ENCODE results near the gene RASSF3. TPM values are rescaled to one million over a fixed set of nuclear protein-coding genes. Genes with fewer than 3 reads are reported as not detected.

RASSF3 gene
- total RNA-seq, 2 experiments from 2014 or later, result 118 to 127 TPM

DNA sequence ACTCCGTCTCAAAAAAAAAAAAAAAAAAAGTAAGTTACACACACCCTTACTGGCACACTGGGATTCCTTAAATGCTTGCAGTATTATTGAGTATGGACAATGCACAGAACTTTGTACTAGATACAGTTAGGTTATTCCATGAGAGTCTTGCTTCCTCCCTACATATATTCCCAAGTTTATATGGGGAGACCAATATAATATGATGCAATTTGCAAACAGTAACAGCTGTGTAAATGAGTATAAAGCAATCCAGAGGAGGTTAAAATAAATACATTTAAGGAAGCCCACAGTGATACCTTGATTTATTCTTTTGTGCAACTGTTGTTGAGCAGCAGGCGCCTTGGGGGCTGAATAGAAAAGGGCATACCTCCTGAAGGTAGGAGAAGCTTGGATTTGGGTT, 26.6 kb downstream of the RASSF3 start:
- Histone ChIP-seq H3K9me3 (ENCODE audit: control insufficient read depth in 1 of 2, insufficient read depth in 1 of 2, low read length in 2 of 2) (peaks cover 0 to 6% of the 10 kb centered on the region in 2 experiments), H3K4me1 (ENCODE audit: insufficient read depth, low read length) (peaks cover 62% of the 10 kb centered on the region), H3K27ac (ENCODE audit: low read depth in 1 of 2, low read length in 2 of 2) (no peak overlapping the region), H3K27me3 (ENCODE audit: control insufficient read depth in 1 of 2, insufficient read depth in 2 of 2, low read length in 2 of 2) (no peaks in the 10 kb centered on the region), H3K4me3 (ENCODE audit: low read length) (no peak overlapping the region), H3K36me3 (ENCODE audit: insufficient read depth, low read length) (peaks cover 29% of the 10 kb centered on the region)
- Mint-ChIP-seq H3K4me3 (peak overlapping the region; percentile 36), H3K27me3 (no peaks in the 10 kb centered on the region), H3K4me1 (ENCODE audit: low read depth) (peaks cover 78% of the 10 kb centered on the region), H3K9me3 (no peaks in the 10 kb centered on the region), H3K27ac (peak overlapping the region; percentile 77), H3K36me3 (ENCODE audit: low read depth) (peaks cover 66% of the 10 kb centered on the region)
- DNase-seq (no peak), ATAC-seq (ENCODE audit: poor library complexity) (no peak)
- ChIA-PET POLR2A (no interaction called here), CTCF (interaction anchor here (0.6 to 1.0 kb wide), 2 partner anchors 11 to 14 kb away, joined by 3 to 5 read pairs; no protein-coding TSS in a partner anchor)
- intact Hi-C loops (cut with DNase I, micrococcal nuclease), result no loop called here
- TF ChIP-seq, protein P1, sequence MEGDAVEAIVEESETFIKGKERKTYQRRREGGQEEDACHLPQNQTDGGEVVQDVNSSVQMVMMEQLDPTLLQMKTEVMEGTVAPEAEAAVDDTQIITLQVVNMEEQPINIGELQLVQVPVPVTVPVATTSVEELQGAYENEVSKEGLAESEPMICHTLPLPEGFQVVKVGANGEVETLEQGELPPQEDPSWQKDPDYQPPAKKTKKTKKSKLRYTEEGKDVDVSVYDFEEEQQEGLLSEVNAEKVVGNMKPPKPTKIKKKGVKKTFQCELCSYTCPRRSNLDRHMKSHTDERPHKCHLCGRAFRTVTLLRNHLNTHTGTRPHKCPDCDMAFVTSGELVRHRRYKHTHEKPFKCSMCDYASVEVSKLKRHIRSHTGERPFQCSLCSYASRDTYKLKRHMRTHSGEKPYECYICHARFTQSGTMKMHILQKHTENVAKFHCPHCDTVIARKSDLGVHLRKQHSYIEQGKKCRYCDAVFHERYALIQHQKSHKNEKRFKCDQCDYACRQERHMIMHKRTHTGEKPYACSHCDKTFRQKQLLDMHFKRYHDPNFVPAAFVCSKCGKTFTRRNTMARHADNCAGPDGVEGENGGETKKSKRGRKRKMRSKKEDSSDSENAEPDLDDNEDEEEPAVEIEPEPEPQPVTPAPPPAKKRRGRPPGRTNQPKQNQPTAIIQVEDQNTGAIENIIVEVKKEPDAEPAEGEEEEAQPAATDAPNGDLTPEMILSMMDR (IDR thresholded peaks at IDR 0.05), result no peak

DNA sequence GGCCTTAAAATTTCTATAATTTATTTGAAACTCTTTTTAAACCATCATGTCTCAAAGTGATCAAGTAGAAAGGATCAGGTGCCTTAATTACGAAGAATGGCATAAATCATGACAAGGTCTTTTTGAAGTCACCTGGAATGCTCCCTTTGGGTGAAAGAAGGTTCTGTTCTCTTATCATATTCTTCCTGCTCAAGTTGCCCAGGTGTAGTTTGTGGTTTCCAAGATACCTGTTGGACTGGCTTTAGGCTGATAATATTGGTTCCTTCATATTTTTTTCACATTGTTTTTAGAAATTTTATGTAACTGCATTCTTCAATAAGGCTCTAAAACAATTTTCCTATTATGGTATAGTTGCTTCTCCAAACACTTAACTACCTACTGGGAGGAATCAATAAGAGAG, 29.2 kb downstream of the RASSF3 start:
- TF ChIP-seq, protein P1 (IDR thresholded peaks at IDR 0.05), result no peak
- H3K27ac ChIP-seq (ENCODE audit: low read depth in 1 of 2, low read length in 2 of 2), result peak overlapping the region in 1 of 2 donors; percentile 13
- H3K27me3 Mint-ChIP-seq, result no peaks in the 10 kb centered on the region
- no peak overlapping the region for H3K4me3 ChIP-seq (ENCODE audit: low read length)
- H3K4me1 Mint-ChIP-seq (ENCODE audit: low read depth), result peaks cover 70% of the 10 kb centered on the region
- no peak overlapping the region for H3K4me3 Mint-ChIP-seq
- H3K27ac Mint-ChIP-seq, result peak overlapping the region; percentile 67
- ChIA-PET CTCF (no interaction called here), POLR2A (interaction anchor here (1.0 to 1.6 kb wide), 2 partner anchors 30 to 46 kb away, joined by 3 to 4 read pairs; no protein-coding TSS in a partner anchor)
- DNase-seq, result no peak
- H3K36me3 ChIP-seq (ENCODE audit: insufficient read depth, low read length), result peaks cover 18% of the 10 kb centered on the region
- intact Hi-C loops (cut with DNase I, micrococcal nuclease), result no loop called here
- peaks cover 57% of the 10 kb centered on the region for H3K4me1 ChIP-seq (ENCODE audit: insufficient read depth, low read length)
- H3K9me3 ChIP-seq (ENCODE audit: control insufficient read depth in 1 of 2, insufficient read depth in 1 of 2, low read length in 2 of 2), result no peaks in the 10 kb centered on the region
- no peaks in the 10 kb centered on the region for H3K27me3 ChIP-seq (ENCODE audit: control insufficient read depth in 1 of 2, insufficient read depth in 2 of 2, low read length in 2 of 2)
- no peaks in the 10 kb centered on the region for H3K9me3 Mint-ChIP-seq
- ATAC-seq (ENCODE audit: poor library complexity), result no peak
- peaks cover 49% of the 10 kb centered on the region for H3K36me3 Mint-ChIP-seq (ENCODE audit: low read depth)

DNA sequence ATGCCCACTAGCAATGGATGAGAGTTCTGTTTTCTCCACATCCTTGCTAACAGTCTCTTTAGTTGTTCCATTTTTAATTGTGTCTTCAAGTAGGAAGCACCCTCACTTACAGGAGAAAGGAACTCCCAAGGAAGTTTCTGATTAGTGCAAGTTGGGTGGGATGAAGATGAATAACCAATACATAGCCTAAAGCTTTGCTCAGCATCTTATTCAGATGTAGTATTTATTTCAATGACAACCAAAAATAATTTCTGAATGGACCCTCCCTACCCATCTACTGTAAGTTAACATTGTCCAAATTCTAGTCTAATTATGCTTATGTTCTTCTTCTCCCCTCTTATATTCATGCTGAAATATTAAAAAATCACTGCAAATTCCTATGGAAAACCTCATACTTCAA, 36.0 kb downstream of the RASSF3 start:
- peaks cover 73% of the 10 kb centered on the region for H3K4me1 Mint-ChIP-seq (ENCODE audit: low read depth)
- no peak overlapping the region for H3K4me3 ChIP-seq (ENCODE audit: low read length)
- peak overlapping the region; percentile 43 for H3K4me3 Mint-ChIP-seq
- H3K4me1 ChIP-seq (ENCODE audit: insufficient read depth, low read length), result peaks cover 66% of the 10 kb centered on the region
- no peaks in the 10 kb centered on the region for H3K27me3 ChIP-seq (ENCODE audit: control insufficient read depth in 1 of 2, insufficient read depth in 2 of 2, low read length in 2 of 2)
- CTCF ChIA-PET, result no interaction called here
- no peaks in the 10 kb centered on the region for H3K27me3 Mint-ChIP-seq
- no peak overlapping the region for H3K27ac ChIP-seq (ENCODE audit: low read depth in 1 of 2, low read length in 2 of 2)
- H3K36me3 ChIP-seq (ENCODE audit: insufficient read depth, low read length), result peaks cover 23% of the 10 kb centered on the region
- intact Hi-C loops (cut with DNase I, micrococcal nuclease), result no loop called here
- no peaks in the 10 kb centered on the region for H3K9me3 Mint-ChIP-seq
- peaks cover 41% of the 10 kb centered on the region for H3K36me3 Mint-ChIP-seq (ENCODE audit: low read depth)
- no peaks in the 10 kb centered on the region for H3K9me3 ChIP-seq (ENCODE audit: control insufficient read depth in 1 of 2, insufficient read depth in 1 of 2, low read length in 2 of 2)
- DNase-seq (no peak), ATAC-seq (ENCODE audit: poor library complexity) (no peak)
- POLR2A ChIA-PET, result interaction anchor here (1.2 to 2.1 kb wide), 3 partner anchors 12 to 23 kb away, joined by 3 to 6 read pairs (median 4); no protein-coding TSS in a partner anchor
- peak overlapping the region; percentile 76 for H3K27ac Mint-ChIP-seq
- TF ChIP-seq, protein P1 (IDR thresholded peaks at IDR 0.05), result no peak
